HG03439 (cell line): ENCODE measurements around the gene ADAM10.

Source experiments
- ATAC-seq: cut with Tn5 transposase; IDR thresholded peaks from one replicate; pipeline ENCODE4 v1.9.1; 2021; ENCODE audit warnings: mild to moderate bottlenecking, moderate library complexity; ENCODE audit not compliant: unreplicated experiment

ADAM10 gene

GRCh38 chr15:58726867-58727266 lies 22.6 kb downstream of the ADAM10 start:
- no peak for ATAC-seq

GRCh38 chr15:58724466-58724865 lies 25.0 kb downstream of the ADAM10 start:
- no peak for ATAC-seq

DNA sequence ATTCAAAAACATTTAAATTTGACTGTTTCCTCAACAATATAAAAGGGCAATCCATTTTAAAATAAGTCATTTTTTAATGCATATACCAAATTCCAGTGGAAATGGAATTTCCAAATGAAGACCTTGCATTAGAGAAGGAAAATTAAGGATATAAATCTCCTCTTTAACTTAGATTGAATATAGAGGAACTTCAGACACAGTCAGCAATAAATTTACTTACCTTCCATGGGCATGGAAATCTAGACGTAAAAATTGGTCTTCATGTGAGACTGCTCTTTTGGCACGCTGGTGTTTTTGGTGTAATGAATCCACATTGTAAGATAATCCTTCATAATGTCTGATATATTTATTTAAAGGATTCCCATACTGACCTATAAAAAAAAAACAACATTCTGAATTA lies 32.1 kb downstream of the ADAM10 start:
- ATAC-seq: no peak

GRCh38 chr15:58716027-58716426 lies 33.5 kb downstream of the ADAM10 start:
- no peak for ATAC-seq

DNA sequence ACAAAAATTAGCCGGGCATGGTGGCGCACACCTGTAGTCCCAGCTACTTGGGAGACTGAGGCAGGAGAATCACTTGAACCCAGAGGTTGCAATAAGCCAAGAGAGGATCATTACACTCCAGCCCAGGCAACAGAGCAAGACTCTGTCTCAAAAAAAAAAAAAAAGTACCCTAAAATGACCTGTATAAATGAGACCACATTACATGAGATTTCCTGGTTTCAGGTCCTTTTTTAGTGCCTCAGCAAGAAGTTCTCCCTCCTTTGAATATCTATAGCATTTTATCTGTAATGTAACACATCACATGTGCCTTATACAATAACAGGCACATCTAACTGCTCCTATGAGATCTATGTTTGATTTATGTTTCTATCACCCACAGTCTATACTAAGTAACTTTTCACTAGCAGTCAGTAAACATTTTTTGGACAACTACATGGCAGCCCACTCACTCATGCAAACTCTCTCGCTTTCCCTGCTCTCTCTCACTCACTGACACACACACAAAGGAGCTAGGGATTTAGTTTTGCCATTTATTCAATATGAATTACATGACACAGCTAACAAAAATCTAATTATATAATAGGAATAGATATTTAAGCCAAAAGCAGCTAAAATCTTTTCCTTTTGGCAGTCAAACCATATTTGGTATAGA lies 34.1 kb downstream of the ADAM10 start:
- ATAC-seq: no peak

DNA sequence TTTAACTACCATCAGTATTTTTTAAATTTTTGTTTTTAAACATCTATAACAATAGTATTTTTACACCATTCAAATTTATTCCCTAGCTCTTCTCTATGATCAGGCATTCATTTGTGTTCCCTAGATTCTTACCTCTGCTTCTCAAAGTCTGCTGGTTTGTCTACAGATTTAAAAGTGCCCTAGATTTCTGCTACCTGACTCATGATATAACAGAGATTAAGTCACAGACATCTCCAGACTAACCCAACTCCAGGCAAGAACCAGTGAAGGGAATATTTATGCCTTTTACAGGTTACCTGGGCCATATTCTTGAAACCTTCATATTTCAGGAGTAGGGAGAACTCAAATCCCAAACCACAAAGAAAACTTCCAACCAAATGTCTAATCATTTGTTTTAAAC lies 38.8 kb downstream of the ADAM10 start:
- no peak for ATAC-seq

- ATAC-seq: no peak
Observed at GRCh38 chr15:58707397-58707796, 42.1 kb downstream of the ADAM10 start.

DNA sequence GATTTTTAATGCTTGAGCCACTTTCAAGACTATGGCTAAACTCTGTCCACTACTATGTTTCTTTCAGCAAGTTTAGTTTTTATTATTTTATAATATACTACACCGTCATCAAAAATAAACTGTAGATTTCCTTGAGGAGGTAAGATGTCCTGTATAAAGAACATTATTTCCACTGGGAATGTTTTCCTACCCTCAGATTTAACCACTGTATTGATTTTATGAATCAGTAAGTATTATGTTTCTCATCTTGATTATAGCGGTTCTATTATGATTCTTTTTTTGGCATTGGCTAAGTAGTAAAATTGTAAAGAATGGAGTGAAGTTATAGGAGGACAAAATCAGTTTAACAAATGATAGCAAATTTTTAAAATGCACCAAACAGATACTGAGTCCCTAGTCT lies 44.4 kb downstream of the ADAM10 start:
- no peak for ATAC-seq

DNA sequence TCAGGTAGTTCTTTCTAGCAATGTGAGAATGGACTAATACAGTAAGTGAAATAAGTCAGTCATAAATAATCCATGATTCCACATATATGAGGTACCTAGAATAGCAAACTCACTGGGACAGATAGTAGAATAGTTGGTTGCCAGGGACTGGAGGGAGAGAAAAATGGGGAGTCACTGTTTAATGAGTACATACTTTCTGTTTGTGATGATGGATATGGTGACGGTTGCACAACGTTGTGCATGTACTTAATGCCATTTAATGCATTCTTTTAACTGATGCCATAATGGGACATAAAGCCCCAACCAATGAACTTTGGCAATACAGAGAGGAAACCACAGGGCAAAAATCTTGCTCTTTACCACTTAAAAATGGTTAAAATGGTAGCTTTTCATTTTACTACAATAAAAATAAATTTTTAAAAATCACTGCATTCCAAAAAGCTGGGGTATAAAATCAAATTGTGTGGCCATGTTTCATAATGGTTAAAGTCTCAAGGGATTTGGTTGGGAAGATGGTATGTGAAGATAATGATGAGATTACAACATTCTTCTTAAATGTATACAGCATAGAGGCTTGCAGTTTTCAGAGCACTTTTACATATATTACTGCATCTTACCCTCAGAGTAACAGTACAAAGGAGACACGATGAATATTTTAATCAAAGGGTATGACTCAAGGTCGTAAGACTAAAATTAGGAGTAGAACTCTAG lies 45.2 kb downstream of the ADAM10 start:
- no peak for ATAC-seq

DNA sequence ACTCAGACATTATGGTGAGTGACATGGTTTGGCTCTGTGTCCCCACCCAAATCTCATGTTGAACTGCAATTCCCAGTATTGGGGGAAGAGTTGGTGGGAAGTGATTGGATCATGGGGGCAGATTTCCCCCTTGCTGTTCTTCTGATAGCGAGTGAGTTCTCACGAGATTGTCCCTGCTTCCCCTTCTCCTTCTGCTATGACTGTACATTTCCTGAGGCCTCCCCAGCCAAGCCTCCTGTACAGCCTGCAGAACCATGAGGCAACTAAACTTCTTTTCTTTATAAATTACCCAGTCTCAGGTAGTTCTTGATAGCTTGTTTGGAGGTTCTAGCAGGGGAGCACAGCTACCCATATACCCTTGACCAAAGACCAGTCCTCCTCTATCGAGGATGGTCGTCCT lies 45.9 kb downstream of the ADAM10 start:
- no peak for ATAC-seq

GRCh38 chr15:58702233-58702632 lies 47.3 kb downstream of the ADAM10 start:
- ATAC-seq: no peak

- ATAC-seq: no peak
Observed at GRCh38 chr15:58701376-58701775, 48.1 kb downstream of the ADAM10 start.

DNA sequence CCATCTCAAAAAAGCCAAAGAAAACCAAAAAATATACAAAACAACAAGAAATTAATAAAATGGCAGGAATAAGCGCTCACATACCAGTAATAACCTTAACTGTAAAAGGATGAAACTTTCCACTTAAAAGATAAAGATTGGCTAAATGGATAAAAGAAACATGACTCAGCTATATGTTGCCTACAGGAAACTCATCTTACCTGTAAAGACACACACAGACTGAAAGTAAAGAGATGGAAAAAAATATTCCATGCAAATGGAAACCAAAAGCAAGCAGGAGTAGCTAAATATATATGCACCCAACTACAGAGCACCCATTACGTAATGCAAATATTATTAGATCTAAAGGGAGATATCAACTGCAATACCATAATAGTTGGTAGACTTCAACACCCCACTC lies 49.7 kb downstream of the ADAM10 start:
- ATAC-seq: no peak

- no peak for ATAC-seq
Observed at GRCh38 chr15:58698887-58699641, 50.4 kb downstream of the ADAM10 start.

GRCh38 chr15:58697220-58697619 lies 52.3 kb downstream of the ADAM10 start:
- no peak for ATAC-seq

- no peak for ATAC-seq
Observed at GRCh38 chr15:58696738-58697137, 52.8 kb downstream of the ADAM10 start.

DNA sequence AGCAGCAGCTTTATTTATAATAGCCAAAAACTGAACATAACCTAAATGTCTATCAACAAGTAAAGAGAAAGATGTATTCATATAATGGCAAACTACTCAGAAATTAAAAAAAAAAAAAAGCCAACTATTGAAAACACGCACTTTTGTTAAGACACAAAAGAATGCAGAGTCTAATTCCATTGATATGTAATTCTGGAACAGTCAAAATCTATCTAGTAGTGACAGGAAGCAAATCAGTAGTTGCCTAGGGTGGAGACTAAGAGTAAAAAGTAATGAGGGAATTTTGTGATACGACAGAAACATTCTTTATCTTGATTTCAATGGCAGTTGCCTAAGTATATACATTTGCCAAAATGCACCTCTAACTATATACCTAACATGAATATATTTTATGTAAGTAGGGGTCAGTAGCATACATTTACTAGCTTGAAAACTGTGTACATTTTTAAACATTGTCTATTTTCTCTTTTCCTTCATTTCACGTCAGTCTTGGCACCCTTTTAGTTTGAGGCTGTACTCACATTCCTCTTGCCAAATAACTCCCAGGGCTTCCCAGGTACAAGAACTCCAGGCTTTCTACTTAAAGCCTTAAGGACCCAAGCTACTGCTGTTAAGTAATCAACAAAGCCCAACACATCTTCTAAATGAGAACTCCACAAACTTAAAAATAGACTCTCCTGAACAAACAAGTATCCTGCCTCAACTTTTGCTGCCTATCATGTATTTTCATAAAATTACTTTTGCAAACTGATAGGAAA lies 54.7 kb downstream of the ADAM10 start:
- no peak for ATAC-seq

GRCh38 chr15:58690703-58691102 lies 58.8 kb downstream of the ADAM10 start:
- no peak for ATAC-seq

GRCh38 chr15:58689646-58690045 lies 59.9 kb downstream of the ADAM10 start:
- ATAC-seq: no peak

DNA sequence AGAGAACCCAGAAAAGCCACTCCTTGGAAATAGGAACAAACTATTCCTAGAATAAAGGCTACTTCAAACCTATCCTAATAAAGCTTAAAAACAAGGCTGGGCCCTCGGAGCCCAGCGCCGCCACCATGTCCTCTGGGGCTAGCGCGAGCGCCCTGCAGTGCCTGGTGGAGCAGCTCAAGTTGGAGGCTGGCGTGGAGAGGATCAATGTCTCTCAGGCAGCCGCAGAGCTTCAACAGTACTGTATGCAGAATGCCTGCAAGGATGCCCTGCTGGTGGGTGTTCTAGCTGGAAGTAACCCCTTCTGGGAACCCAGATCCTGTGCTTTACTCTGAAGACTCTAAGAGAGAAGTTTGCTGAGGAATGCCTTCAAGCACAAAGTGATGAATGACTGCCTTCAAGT lies 63.2 kb downstream of the ADAM10 start:
- ATAC-seq: no peak

DNA sequence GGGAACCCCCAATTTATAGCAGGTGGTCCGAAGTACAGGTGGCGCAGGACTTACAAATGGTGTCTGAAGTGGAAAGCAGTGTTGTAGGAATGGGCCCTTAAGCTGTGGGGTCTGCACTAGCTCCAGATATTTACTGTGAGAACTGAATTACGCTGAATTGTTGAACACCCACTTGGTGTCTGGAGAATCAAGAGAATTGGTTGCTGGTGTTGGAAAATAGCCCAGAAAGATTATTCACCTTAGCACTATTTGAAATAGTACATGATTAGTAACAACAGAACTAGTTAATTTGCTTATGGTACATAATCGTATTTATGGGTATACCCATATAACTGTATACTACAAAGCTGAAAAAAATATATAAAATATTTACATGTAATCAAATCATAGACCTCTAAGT lies 64.8 kb downstream of the ADAM10 start:
- ATAC-seq: no peak
